Measurements from ENCODE around the gene ASAP2.

DNA sequence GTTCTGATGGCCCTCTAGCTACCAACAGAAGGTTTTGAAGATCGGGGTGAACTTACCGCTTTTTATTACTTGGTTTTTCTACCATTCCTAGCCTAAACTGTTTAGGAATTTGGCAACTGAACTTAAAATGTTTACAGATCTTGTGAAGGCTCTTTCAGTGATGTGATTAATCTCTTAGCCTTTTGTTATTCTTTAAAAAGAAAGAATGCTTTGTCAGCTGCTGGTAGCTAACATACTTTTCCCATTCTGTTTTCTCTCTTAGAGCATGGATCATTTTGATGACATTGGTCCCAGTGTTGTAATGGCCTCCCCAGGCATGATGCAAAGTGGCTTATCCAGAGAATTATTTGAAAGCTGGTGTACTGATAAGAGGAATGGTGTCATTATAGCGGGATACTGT lies 234.9 kb downstream of the ASAP2 start:
- TF ChIP-seq, protein P1, sequence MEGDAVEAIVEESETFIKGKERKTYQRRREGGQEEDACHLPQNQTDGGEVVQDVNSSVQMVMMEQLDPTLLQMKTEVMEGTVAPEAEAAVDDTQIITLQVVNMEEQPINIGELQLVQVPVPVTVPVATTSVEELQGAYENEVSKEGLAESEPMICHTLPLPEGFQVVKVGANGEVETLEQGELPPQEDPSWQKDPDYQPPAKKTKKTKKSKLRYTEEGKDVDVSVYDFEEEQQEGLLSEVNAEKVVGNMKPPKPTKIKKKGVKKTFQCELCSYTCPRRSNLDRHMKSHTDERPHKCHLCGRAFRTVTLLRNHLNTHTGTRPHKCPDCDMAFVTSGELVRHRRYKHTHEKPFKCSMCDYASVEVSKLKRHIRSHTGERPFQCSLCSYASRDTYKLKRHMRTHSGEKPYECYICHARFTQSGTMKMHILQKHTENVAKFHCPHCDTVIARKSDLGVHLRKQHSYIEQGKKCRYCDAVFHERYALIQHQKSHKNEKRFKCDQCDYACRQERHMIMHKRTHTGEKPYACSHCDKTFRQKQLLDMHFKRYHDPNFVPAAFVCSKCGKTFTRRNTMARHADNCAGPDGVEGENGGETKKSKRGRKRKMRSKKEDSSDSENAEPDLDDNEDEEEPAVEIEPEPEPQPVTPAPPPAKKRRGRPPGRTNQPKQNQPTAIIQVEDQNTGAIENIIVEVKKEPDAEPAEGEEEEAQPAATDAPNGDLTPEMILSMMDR (IDR thresholded peaks at IDR 0.05; ENCODE audit: low read length): no peak
- TF ChIP-seq EZH2 (IDR thresholded peaks at IDR 0.05; ENCODE audit: borderline replicate concordance, low read length): no peak
